ENCODE data around the gene B4GALT6.

DNA sequence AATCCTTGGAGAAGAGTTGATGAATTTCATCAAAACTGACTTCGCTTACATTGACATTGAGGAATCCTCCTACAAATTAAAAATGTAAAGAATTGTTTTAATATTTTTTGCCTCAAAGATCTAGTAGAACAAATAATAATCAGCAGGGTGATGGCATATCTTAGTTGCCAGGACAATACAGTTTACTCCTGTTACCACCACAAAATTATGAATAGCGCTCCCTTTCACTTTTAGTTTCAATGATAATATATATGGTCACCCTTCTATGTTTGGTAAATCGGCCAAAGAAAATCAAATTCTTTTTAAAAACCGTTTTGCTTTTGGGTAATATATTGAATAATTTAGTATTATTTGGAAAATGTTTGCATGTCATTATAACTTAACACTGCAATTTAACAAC, 39.0 kb downstream of the B4GALT6 start:
- TF ChIP-seq, protein P1, sequence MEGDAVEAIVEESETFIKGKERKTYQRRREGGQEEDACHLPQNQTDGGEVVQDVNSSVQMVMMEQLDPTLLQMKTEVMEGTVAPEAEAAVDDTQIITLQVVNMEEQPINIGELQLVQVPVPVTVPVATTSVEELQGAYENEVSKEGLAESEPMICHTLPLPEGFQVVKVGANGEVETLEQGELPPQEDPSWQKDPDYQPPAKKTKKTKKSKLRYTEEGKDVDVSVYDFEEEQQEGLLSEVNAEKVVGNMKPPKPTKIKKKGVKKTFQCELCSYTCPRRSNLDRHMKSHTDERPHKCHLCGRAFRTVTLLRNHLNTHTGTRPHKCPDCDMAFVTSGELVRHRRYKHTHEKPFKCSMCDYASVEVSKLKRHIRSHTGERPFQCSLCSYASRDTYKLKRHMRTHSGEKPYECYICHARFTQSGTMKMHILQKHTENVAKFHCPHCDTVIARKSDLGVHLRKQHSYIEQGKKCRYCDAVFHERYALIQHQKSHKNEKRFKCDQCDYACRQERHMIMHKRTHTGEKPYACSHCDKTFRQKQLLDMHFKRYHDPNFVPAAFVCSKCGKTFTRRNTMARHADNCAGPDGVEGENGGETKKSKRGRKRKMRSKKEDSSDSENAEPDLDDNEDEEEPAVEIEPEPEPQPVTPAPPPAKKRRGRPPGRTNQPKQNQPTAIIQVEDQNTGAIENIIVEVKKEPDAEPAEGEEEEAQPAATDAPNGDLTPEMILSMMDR (IDR thresholded peaks at IDR 0.05; ENCODE audit: poor library complexity, severe bottlenecking), result no peak
- TF ChIP-seq, protein P2, sequence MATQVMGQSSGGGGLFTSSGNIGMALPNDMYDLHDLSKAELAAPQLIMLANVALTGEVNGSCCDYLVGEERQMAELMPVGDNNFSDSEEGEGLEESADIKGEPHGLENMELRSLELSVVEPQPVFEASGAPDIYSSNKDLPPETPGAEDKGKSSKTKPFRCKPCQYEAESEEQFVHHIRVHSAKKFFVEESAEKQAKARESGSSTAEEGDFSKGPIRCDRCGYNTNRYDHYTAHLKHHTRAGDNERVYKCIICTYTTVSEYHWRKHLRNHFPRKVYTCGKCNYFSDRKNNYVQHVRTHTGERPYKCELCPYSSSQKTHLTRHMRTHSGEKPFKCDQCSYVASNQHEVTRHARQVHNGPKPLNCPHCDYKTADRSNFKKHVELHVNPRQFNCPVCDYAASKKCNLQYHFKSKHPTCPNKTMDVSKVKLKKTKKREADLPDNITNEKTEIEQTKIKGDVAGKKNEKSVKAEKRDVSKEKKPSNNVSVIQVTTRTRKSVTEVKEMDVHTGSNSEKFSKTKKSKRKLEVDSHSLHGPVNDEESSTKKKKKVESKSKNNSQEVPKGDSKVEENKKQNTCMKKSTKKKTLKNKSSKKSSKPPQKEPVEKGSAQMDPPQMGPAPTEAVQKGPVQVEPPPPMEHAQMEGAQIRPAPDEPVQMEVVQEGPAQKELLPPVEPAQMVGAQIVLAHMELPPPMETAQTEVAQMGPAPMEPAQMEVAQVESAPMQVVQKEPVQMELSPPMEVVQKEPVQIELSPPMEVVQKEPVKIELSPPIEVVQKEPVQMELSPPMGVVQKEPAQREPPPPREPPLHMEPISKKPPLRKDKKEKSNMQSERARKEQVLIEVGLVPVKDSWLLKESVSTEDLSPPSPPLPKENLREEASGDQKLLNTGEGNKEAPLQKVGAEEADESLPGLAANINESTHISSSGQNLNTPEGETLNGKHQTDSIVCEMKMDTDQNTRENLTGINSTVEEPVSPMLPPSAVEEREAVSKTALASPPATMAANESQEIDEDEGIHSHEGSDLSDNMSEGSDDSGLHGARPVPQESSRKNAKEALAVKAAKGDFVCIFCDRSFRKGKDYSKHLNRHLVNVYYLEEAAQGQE (IDR thresholded peaks at IDR 0.05; ENCODE audit: borderline replicate concordance), result no peak
- TF ChIP-seq SMC3 (conservative IDR thresholded peaks at IDR 0.05; ENCODE audit: poor library complexity), result no peak
- TF ChIP-seq EZH2 (IDR thresholded peaks at IDR 0.05; ENCODE audit: borderline replicate concordance, insufficient read depth, low read length, poor library complexity, severe bottlenecking), result no peak
